T-helper 2 cell treated with Interferon-gamma antibody and Interleukin-4, amounts not matched to agents 100 ng/mL and 5 ng/mL, for 36 hours (primary cell): ENCODE data around the gene OPCML. TPM values are rescaled to one million over a fixed set of nuclear protein-coding genes. Genes with fewer than 3 reads are reported as not detected.

ENCODE experiments used
- intact Hi-C: fragments of 100-400 bp; cut with micrococcal nuclease; formaldehyde crosslinking; loops from one replicate; pipeline ENCODE4 v1.15.1; 2023
- total RNA-seq: library from RNA; stranded (reverse); gene quantifications from 2 replicates; pipeline ENCODE4 v1.2.3, GENCODE V29; 2022

OPCML gene
- total RNA-seq, 1 donor from 2014 or later = not detected

DNA sequence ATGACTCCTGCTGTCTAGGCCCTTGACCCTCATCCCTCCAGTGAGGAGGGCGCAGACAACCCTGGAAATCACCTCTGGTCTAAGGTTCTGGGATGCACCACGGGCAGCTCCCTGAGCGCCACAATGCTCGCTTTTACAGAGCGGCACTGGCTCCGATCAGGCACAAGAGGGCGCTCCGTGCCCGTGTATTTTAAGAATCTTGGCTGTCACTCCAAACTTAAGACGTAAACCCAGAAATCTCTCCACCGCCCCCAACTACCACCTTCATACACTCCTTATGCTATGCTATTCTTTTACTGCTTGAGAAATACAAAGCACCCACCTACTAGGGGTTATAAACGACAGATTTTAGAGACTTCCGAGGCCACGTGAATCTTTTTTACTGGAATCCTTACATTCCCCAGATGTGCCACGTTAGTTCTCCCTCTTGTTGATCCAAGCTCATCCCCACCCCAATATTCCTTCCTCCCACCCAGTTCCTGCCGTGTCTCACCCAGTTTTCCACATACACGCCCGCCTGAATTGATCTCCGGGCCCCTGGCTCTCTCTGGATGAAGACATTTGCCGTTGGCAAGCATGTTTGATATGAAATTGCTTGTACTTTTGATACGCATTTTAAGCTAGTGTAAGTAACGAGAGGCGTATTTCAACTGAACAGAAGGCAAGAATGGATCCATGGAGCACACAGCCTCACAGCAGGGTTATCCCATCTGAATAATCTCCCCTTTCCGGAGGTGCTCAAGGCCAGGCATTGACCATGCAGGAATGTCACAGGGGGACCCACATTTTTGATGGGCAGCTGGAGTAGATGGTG lies 453.5 kb downstream of the OPCML start:
- intact Hi-C loops = loop anchor here (1.0 kb wide), 2 partner anchors 85 to 757 kb away; no protein-coding TSS in a partner anchor

DNA sequence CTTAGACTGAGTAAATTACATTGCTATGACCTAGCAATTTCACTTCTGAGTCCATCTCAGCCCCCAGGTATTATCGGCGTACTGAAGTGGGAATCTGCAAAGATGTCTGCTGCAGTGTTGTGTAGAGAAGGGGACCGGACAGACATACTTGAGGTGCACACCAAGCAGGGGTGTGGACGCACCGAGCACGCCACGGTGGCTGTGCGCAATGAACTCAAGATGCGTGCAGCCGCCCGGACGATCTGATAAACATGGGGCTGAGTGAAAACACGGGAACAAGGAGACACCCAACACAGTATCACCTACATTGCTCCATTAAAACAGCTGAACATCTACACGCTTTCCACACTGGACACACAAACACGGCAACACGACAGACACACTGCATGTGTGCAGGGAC lies 454.3 kb downstream of the OPCML start:
- intact Hi-C loops = loop anchor here (1.0 kb wide), 2 partner anchors 85 to 757 kb away; no protein-coding TSS in a partner anchor

DNA sequence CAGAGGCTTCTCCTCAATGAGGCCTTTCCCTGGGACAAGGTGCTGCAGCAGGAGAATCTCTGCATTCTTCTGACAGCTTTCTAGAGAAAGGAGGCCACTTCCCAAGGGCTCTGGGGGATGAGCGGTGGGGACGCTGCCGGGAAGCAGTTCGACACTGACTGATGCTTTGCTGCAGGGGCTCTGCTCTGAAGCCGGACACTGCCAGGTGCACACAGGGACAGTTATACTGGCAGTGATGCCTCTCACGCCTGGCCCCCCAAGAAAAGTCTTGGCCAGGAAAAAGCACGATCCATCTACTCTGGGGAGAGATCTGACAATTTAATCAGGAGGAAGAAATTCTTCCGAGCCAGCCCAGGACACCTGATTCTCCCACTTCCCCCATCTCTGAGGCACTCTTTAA lies 456.9 kb downstream of the OPCML start:
- intact Hi-C loops = no loop called here

DNA sequence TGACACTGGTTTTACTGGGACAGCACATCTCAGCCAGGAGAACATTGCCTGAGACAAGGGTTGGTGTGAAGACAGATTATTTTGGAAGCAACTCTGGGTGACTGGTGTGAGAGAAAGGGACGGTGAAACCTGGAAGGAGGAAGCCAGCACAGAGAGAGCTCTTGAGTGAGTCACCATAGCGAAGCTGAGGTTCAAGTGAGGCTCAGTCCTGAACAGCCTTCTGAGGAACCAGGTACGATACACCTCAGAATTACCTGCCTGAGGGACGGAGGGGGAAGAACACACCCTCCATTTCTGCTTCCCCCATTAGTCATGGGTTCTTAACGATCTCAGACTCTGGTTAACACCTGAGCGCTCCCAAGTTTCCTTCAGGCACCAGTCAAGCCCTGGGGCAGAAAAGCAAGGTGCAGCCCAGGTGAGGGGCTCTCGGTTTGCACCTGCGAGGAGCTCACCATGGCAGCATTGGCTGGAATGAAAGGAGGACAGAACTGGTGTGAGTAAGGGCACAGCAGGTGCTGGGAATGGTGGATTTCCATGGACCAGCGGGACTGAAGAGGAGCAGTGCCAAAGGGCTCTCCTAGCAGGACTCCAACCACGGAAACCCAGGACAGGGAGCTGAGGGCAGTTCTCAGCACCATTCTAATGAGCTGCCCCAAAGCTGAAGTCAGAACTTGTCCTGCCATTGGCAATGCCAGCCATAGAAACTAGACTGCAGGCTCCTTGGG lies 459.3 kb downstream of the OPCML start:
- intact Hi-C loops = no loop called here

DNA sequence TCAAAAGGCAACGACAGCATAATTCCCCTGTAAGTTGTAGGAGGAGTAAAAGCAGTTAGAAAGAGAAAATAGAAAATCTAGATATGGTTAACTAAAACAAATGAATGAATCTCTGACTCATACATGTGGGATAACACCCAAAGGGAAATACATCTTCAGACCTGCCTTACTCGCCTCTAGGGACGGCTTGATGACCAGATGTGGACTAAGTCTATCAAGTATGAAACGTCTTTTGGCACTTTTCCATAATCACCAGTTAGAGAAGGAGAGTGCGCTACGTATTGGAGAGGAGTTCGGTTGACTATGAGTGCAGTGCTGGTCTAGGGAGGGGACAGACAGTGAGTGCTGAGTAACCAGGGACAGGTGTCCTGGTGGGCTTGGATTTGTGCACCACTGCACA lies 459.9 kb downstream of the OPCML start:
- intact Hi-C loops = no loop called here

DNA sequence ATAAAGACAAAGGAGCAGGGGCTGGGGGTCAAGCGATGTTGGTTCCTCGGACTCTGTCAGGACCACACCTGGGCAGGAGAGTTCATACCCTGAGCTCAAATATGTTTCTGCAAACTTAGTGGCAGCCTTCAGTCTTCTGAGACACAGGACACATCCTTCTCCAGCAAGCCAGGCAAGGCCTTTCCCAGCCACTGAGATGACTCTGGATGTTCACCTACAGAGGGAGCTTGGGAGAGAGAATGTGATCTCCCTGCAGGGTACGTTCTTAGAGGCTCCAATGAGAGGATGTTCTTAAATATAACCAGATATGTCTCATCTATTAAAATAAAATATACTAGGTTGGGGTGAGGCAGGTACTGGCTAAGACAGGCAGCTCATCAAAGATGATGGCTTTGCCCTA lies 461.5 kb downstream of the OPCML start:
- intact Hi-C loops = no loop called here

DNA sequence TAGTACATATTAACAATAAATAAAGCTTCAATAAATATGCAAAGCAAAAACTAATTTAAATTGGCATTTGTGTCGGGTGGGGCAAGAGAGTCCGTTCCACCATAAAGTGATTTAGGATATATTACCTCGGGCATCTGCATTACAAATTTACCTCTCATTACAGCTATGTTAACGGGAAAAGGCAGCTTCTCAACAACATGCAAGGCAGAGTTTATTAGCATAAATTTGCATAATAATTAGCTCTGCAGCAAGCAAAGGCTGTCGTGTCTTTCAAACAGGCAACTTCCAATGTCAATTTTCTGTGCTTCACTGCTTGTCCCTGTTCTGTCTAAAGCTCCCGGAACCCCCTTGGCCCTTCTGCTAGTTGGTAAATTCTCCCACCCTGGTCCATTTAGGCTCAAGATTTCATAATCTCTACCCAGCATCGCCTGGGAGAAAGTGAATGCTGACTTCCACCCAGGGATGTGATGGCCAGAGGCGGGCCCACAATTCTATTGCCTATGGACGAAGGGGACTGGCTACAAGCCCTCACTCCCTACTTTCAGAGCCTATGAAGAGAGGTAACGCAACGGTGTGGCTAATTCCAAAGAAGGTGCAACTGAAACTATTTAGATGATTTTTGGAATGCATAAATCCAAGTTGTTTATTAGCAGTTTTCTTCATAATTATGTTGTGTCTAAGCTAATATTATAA lies 462.1 kb downstream of the OPCML start:
- intact Hi-C loops = no loop called here

DNA sequence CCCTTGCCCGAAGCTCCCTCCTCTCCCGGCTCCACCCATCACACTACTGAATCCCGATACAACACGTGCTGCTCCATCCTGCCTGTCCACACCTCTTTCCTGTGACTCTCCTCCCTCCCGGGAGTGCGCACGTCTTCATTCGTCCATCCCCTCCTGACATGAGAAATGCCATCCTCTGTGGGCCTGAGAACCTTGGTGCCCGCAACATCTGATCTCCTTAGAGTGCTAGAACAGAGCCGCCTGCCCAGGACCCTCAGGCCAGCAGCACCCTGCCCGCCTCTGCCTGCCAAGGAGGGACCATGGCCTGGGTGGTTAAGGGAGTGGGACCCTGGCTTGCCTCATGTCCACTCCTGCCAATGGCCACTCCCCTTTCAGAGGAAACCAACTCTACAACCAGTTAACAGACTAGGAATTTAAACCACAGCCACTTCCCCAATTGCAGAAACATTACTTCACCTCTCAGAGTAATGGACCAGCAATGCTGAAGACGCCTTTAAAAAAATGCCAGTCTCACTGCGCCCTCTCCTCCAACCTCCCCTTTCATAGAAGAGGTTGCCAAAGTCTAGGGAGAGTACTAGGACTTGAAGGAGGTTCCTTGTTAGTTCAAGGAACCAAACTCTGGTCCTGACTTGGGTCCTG lies 466.3 kb downstream of the OPCML start:
- intact Hi-C loops = no loop called here

DNA sequence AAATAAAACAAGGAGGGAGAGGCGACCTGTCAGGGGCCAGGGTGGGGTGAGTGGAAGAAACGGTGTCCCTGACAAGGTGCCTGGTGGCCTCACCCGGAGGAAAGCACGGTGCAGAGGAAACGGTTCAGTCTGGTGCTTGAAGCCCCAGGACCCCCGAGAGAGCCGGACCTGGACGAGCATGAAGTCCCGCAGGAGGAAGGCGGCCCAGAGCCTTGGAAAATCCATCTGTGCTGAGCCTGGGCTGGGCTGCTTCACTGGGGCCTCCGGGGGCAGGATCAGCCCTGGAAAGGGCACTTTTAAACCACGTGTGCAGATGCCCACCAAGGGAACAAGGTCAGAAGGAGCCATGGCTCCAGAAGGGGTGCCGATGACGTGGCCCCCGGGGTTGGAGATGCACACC lies 467.3 kb downstream of the OPCML start:
- intact Hi-C loops = no loop called here

DNA sequence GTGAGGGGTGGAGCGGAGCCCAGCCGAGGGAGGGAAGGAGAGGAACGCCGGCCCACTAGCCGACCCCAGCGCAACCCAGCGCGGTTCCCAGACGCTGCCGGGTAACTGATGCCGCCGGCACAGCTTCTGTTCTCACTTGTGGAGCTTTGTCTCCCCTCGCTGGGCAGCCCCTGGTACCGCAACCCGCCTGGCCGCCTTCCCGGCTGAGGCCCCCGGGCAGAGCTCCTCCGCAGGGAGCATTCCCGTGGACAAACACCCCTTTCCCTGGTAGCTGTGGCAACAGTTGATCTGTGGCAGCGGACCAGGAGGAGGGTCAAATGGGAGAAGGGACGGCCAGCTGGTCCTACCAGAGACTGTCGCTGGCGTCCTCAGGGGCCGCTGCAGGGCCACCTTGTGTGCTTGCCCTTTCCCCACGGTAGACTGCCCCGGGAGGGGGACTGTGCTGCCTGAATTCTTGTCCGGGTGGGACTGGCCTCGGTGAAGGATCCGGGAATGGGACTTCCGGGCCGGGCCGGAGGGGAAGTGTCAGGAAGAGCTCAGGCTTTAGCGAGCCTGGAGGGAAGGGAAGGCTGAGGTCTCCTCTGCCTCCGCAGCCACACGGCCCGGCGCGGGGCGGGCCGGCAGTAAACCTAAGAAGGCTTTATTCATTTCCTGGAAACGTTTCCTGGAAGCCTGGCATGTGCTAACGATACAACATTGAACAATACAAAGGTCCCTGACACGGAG lies 468.0 kb downstream of the OPCML start:
- intact Hi-C loops = no loop called here

DNA sequence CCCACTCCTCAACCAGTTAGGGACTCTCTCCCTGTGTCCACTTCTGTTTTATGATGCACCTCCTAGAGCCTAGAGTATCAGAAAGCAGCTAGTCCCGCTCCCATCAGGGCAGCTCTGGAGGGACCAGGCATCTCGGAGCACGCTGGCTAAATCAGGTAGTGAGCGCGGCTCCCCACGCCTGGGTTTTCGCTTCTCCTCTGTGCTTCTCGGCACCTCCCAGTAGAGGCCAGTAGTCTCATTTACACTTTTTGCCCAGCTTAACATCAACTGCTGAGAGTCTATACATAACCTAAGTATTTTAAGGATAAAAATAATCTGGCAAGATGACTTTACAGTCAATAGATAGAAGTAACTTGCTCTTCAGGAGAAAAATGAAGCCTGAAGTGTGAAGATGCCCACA lies 473.8 kb downstream of the OPCML start:
- intact Hi-C loops = no loop called here

DNA sequence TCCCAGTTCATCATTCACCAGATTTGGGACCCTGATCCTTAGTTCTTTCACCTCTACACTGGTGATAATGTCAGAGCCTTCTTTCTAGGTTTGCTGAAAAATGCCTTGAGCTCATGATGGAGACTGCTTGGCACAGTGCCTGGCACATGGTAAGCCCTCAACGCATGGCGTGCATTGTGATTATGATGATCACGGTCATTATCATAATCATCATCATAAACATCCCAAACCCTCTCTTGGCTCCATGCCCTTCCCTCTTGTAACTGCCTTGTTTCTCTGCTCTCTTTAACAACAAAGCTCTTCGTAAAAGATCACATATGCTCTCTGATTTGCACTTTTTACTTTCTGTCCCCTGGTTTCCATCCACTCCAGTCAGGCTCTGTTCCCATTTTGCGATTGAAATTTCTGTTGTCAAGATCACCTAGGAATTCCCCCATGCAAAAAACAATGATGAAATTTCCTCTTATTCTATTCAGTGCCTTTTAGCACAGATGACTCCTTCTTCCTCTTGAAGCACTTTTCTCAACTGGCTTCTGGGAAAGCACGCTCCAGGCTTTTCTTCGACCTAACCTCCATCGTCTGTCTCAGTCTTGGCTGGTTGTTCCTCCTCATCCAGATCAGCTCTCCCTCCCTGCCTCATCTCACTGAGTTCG lies 479.1 kb downstream of the OPCML start:
- intact Hi-C loops = no loop called here

DNA sequence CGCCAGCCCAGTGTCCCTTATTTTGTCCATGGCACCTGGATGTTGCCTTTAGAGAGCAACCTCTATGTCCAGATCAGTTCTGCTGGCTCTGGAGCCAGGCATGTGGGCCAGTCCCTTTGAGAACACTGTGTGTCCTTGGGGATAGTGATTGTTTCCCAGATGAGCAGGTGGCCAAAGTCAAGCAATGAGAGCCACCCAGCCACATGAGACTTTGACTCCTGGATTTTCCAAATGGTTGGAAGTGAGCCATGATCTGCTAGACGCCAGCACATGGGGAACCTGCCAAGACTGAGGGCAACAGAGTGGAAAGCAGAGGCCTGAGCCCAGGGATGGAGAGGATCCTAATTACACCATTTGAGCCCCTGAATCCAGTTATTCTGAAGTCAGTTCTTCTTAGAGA lies 479.8 kb downstream of the OPCML start:
- intact Hi-C loops = no loop called here

DNA sequence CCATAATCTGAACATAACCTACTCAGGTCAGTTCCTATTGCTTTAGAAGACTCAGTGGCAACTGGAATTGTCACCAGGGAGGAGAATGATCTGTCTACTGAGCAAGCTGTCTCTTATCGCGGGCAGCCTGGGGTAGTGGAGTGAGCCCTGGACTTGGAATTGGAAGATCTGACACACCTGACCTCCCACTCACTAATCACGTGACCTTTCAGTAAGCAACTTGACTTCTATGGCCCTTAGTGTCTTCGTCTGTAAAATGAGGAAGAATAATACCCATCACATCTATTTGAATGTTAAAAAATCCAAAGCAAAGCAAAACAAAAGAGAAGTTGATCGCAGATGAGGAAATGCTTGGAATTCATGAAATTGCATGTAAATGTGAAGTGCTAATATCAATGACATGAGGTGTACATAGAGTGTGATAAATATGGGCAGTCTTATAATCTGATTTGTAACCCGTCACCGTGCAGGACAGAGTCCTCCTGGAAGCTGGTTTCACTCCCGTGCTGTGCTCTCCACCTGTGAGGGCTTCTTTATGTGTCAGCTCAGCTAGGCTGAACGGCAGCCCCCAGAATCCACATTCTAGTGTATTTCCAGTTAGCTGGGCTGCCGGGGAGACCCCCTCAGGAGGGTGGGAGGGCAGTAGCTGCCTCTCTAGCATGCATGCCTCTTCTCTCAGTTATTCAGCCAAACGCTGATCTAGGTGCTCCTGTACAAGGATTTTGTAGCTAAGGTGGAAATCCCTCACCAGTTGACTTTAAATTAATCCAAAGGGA lies 482.9 kb downstream of the OPCML start:
- intact Hi-C loops = no loop called here

DNA sequence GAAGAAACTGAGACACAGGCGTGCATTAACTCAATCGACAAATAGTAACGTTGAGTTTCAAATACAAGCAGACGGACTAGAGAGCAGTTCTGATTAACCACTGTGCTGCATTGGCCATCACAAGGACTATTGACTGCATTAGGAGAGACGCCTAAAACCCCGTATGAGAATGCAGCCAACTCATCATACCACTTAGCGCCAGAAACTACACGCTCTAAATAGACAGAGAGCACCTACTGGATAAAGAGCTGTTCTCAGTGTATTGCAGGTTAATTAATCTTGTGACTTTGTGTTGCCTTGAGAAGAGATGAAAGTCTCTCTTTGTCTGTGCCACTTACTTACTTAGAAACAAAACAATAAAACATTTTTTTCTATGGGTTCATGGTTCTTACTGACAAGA lies 484.0 kb downstream of the OPCML start:
- intact Hi-C loops = no loop called here

DNA sequence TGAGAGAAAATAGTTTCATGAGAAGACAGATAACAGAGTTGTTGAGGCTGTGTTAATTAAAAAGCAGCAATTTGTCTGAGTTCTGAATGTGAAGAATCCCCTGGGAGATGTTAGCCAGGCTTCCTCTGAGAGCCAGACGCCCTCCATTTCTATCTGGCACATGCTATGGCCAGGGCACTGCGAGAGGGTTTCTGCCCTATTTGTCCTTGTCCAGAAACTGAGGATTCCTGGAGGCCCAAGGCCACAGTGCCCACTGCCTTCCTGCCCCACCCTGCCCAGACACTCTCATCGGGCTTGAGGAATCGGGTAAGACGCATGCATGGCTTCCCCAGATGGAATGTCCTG lies 484.6 kb downstream of the OPCML start:
- intact Hi-C loops = no loop called here

DNA sequence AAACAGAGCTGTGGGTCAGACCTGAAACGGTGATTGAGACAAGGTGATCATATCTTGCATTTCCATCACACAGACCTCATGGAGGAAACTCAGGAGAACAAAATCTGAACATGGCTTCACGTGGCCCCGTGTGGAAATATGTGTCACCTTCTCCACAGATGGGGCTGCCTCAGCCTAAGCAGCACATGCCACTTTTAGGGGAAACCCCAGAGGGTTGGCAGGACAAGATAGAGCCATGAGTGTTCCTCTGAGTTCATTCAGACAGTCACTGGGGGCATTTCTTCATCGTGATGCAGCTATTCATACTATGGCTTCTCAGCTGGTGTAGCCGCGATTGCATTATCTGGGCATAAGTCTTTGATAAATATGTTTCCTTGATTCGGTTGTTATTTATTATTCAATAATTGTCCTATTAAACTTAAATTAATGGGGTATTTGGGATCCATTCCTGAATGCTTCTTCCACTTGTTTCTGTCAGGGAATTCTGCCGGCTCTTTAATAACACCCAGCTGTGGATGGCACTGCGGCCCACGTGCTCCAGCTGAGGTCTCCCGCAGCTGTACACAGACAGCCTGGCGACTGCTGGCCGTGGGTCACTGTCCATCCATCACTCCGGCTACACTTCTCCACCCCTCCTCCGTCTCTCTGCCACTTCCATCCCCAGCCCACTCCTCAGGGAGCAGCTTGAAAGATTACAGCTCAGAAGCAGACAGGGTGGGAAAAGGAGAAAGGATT lies 485.1 kb downstream of the OPCML start:
- intact Hi-C loops = no loop called here

DNA sequence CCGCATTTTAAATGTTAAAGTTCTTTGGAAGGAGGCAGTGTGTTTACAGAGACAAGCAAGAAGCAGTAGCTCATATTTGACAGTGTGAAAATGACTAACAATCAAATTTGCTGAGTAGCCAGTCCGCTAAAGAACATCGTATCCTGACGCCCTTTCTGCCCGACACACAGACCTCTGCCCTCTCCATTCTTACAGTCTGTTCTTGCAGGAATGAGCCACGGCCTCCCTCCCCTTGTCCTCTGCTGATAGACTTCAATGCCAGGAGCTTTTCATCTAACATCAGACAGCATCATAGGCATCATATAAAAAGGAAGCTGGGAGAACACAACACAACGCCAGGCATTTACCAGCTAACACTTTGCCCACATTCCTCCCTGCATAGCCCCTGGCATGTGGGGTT lies 486.0 kb downstream of the OPCML start:
- intact Hi-C loops = no loop called here
